HG02759 (cell line): ENCODE measurements around the gene TOR4A.
A peak's percentile ranks its signal among the peaks of the same experiment; 100 is the strongest.
"Not testable (repeated sequence)": the region's sequence is repeated elsewhere in the genome, so short reads cannot be mapped to it uniquely, and the experiment has no call there.

Experiments used
- ATAC-seq: cut with Tn5 transposase; IDR thresholded peaks from one replicate; pipeline ENCODE4 v1.9.1; 2021; ENCODE audit warnings: mild to moderate bottlenecking, moderate library complexity; ENCODE audit not compliant: unreplicated experiment

The TOR4A gene

DNA sequence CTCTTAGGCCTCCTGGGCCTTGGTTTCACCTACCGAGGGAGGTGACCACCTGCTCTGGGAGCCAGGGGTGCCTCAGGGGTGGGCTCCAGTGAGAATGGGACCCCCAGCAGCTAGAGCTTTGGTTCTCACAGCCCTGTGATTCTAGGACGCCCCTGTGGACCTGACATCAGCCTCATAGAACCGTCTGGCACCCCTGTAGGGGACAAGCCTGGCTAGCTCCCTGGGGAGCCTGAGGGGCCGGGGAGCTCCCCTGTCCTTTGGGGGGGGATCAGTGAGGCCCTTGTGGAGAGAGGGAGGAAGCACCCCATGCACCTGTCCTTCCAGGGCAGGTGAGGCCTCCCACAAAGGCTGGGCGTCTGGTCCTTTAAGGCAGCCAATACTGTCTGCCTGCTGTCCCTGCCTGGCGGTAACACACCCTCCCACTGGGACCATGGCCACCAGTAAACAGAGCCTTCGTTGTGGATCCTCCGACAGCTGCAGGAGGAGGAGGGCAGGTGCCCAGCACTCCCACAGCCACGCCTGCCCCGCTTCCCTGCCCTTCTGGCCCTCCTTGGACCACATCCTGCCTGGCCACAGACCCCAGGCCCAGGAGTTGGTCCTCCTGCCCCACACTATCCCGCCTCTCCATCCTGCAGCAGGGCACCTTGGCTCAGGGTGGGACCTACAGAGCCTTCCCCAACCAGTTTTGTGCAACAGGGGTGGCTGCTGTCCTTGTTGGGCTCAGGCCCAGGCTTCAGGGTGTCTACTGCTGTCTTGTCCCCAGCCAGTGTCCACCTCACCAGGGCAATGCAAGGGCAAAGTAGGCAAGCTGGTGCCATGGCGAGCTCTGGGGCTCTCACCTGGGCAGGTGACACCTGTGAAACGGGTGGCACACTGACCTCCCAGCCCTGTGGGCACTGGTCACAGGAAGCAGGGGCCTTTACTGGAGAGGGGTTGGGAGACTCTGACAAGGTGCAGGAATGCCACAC lies 39.5 kb upstream of the TOR4A start:
- no peak for ATAC-seq

DNA sequence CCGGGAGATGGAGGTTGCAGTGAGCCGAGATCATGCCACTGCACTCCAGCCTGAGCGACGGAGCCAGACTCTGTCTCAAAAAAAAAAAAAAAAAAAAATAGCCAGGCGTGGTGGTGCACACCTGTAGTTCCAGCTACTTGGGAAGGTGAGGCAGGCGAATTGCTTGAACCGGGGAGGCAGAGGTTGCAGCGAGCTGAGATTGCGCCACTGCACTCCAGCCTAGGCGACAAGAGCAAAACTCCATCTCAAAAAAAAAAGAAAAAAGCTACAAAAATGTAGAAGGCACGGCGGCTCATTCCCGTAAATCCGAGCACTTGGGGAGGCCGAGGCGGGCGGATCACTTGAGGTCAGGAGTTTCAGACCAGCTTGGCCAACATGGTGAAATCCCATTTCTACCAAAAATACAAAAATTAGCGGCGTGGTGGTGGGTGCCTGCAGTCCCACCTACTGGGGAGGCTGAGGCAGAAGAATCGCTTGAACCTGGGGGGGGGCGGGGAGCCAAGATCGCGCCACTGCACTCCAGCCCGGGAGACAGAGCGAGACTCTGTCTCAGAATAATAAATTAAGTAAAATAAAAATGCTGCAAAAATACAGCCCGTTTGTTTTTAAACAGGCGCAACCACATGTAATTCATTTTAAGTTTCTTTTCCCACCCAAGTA lies 37.9 kb upstream of the TOR4A start:
- ATAC-seq: not testable (repeated sequence)

DNA sequence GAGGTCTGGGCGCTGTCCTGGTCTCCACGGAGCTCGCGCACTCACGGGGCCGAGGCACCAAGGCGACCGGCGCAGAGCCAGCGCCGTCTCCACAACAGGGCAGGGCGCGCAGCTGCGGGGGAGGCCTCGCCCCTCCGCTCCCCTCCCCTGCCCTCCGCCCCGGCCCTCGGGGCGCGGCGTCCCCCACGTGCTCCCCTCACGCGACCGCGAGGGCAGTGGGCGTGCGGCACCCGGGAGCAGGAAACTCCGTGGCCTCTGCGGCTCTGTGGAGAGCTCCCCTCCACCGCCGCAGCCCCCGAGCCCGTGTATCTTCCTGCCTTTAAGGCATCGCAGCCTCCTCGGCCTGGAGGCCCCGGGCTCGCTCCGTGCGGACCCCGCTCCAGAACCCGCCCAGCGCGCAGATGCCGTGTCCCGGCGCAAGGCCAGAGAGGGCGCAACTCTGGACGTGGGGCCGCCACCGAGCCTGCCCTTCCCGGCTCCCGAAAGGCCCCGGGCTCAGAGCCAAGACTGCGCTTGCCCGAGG lies 37.1 kb upstream of the TOR4A start:
- ATAC-seq: peak; percentile 29

DNA sequence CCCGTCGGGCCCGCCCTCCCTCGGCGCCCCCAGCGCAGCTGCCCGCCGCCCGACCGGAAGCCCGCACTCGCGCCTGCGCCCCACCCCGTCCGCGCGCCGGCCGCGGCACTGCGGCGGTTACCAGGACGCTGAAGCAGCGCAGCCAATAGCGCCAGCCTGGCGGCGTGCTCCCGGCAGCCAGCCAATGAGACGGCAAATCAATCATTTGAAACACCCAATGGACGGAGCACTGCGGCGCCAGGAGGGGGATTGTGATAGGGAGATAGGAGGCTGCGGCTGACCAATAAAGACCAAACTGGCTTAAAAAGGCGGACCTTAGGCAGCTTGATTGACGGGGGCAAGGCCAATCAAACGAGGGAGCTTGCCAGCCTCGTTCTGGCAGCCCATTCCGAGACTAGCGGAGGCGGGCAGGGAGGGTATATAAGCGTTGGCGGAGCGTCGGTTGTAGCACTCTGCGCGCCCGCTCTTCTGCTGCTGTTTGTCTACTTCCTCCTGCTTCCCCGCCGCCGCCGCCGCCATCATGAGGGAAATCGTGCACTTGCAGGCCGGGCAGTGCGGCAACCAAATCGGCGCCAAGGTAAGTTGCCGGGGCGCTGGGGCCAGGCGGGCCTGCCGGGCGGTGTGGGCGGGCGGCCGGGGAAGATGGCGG lies 36.6 kb upstream of the TOR4A start, which contains the start of gene TUBB4B:
TUBB4B (plus strand) TSS at position 447 of the 649 bp plus-strand sequence; CDS start at position 521, 74 bp downstream.
- peak; percentile 76 for ATAC-seq

DNA sequence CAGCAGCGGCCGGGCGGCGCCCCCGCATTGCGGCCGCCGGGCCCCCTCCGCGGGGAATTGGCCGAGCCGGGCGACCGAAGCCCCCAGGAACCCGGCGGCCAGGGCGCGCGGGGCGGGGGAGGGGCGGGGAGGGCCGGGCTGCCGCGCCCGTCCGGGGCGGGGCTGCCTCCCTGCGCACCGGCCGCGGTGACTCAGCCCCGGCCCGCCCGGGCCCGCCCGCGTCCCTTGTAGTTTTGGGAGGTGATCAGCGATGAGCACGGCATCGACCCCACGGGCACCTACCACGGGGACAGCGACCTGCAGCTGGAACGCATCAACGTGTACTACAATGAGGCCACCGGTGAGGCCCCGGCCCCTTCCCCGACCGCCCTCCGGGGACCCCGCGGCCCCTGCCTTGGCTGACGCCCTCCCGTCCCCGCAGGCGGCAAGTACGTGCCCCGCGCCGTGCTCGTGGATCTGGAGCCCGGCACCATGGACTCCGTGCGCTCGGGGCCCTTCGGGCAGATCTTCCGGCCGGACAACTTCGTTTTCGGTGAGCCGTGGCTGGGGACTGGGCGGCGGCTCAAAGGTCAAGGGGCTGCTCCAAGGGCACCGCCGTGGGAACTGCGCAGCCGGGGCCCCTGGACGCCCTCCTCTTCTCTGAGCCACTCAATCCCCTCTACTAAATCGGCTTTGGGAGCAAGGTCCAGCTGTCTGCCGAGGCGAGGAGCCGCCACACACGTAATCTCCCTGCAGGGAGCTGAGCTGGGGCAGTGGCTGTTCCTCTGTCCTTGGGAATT lies 35.8 kb upstream of the TOR4A start:
- ATAC-seq: no peak

DNA sequence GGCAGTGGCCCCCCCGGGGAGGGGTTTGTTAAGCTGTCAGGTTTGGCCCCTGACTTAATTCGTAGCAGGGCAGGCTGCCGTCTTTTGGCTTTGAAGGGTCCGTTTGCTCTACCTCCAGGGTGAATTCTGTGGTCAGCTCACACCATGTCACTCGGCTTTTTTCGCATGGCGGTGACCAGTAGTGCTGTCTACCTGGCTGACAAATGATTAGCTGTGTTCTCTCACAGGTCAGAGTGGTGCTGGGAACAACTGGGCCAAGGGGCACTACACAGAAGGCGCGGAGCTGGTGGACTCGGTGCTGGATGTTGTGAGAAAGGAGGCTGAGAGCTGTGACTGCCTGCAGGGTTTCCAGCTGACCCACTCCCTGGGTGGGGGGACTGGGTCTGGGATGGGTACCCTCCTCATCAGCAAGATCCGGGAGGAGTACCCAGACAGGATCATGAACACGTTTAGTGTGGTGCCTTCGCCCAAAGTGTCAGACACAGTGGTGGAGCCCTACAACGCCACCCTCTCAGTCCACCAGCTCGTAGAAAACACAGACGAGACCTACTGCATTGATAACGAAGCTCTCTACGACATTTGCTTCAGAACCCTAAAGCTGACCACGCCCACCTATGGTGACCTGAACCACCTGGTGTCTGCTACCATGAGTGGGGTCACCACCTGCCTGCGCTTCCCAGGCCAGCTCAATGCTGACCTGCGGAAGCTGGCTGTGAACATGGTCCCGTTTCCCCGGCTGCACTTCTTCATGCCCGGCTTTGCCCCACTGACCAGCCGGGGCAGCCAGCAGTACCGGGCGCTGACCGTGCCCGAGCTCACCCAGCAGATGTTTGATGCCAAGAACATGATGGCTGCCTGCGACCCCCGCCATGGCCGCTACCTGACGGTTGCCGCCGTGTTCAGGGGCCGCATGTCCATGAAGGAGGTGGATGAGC lies 35.0 kb upstream of the TOR4A start:
- no peak for ATAC-seq

DNA sequence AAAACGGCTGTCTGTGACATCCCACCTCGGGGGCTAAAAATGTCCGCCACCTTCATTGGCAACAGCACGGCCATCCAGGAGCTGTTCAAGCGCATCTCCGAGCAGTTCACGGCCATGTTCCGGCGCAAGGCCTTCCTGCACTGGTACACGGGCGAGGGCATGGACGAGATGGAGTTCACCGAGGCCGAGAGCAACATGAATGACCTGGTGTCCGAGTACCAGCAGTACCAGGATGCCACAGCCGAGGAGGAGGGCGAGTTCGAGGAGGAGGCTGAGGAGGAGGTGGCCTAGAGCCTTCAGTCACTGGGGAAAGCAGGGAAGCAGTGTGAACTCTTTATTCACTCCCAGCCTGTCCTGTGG lies 34.3 kb upstream of the TOR4A start:
- ATAC-seq: not testable (repeated sequence)

DNA sequence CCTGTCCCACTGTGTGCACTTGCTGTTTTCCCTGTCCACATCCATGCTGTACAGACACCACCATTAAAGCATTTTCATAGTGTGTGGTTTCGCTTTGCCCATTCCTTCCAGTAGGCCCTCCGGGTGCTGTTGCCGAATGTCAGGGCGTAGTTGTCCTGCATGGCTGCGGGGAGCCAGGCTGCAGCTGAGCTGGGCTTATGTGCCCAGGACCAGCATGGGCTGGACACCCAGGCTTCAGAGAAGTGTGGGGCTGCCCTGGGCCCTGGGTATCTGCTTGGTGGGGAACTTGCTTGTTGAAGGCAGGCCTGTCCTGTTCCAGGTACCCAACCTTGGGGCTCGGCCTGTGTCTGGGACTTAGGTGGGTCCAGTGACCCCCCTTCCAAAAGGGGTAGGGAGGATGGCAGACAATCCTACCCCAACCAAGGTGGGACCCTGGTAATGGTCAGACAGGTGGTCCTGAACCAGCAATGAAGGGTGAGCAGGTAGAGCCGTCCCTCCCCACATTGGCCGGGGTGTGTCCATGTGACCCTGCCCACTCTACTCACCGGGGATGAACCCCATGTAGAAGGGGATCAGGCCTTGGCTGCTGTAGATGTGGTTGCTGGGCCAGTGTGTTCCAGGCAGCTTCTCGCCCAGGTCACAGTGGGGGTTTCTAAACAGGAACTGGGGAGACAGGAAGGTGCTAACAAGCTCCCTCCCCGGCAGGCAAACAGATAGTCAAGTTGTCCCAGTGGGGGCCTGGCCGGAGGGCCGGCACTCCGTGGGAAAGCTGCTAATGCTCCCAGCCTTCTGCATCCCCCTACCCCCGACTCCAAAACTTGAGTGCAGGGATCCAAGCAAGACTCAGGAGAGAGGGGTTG lies 33.7 kb upstream of the TOR4A start:
- ATAC-seq: no peak

DNA sequence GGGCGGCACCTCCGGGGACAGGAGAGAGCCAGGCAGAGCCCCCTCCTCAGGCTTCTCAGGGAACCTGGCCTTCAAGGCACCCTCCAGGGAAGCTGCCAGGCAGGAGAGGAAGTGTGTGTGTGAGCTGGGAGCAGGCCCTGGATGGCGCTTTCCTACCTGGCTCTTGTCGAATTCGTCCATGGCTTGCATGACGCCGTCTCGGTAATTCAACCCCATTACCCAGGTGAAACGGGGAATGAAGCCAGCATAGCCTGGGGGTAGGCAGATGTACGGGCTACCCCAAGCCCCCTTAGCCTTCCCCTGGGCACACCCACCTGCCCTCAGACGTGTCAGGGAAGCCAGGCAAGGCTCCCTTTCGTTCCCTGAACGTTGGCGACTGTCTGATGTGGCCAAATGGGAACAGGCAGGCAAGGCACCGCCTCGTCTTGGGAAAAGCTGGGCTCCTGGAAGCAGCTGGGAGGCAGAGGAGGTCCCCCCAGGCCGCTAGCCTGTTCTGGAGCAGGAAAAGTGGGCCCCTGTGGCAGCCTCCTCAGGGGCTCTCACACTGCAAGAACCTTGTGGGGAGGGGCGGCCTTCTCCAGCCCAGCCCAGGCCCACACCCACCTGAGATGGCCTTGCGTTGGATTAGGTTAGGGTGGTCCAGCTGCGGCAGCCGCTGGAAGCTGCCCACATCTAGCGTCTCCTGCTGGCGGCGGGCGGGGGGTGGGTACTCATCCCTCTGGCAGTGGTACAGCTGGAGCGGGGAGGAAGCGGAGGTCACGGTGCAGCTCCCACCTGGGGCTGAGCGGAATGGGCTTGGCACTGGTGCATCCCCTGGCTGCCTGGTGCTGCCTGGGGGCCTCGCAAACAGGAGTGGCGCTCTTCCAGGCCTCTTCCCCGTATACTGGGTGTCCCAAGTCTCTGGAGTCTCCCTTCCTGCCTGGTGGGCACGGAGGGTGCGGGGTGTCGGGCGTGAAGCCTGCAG lies 32.8 kb upstream of the TOR4A start:
- no peak for ATAC-seq

DNA sequence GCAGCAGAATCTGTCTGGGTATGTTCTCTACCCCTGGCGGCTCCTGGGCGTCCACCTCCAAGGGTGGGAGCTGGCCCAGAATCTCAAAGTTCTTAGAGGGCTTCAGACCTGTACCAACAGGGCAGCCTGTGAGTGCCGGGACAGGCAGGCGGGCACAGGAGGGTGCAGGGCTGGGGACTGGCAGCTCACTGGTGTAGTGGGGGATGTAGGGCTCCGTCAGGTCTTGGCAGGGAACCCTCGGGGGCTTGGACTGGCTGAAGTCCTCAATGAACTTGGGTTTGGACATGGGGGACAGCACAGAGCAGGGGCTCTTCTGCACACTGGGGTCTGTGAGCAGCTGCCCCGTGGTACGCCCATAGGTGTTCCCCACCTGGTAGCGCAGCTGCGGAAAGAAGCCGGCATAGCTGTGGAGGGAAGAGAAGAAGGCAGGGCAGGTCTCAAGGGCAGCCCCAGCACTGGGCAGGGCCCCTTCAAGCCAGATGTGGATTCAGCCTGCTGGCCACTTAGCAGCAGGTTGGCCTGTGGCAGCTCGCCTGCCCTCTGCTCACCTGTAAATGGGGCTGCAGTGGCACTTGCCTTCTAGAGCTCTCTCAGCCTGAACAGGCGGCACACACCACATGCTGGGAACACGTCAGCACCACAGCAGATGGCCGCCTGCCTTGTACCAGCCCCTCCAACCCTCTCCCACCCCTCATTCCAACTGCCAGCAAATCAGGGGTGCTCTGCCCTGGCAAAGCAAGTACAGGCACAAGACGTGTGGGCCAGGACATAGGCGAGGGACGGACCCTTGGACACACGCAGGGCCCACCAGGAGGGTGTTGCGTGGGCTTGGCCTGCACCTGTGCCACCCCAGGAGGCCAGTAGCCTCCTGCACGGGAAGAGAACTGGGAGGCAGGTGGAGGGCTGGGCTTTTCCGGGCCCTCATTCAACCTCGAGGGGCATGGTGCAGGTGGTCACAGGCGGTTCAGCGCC lies 31.8 kb upstream of the TOR4A start:
- ATAC-seq: no peak

DNA sequence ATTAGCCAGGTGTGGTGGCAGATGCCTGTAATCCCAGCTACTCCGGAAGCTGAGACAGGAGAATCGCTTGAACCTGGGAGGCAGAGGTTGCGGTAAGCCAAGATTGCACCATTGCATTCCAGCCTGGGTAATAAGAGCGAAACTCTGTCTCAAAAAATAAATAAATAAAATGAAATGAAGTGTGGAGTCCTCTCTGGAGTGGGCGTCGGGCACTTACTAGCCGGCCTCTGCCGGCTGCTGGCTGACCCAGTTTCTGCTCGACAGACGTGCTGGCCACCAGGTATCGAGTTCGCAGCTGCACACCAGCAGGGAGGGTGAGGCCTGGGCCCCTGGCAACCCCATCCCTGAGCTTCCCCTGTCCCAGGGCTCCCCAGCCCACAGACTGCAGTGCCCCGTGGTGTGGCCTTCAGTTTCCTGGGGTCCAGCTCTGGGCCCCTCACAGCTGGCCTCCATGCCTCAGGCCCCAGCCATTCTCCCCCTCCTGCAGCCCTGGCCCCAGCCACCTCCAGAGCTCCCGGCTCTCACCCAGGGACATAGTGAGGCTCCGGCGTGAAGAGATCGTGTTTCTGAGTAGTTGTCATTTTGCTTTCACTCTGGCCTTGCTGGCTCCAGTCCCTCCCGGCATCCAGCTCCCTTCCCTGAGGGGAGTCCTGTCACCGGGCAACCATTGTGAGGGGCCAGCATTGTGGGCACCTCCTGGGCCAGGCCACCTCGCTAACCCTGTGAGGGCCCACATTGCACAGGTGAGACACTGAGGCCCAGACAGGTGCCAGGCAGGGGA lies 30.2 kb upstream of the TOR4A start:
- ATAC-seq: no peak

DNA sequence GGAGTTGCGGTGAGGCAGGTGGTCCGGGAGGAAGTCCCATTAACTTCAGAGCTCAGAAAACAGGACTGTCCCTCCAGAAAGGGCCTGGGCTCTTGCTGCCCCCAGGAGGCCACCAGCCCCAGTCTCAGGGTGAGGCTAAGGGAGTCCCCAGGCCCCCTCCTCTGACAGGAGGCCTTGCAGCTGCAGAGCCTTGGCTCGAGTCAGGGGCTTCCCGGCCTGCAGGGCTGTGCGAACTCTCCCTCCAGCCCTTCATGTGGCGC lies 29.7 kb upstream of the TOR4A start:
- ATAC-seq: no peak

DNA sequence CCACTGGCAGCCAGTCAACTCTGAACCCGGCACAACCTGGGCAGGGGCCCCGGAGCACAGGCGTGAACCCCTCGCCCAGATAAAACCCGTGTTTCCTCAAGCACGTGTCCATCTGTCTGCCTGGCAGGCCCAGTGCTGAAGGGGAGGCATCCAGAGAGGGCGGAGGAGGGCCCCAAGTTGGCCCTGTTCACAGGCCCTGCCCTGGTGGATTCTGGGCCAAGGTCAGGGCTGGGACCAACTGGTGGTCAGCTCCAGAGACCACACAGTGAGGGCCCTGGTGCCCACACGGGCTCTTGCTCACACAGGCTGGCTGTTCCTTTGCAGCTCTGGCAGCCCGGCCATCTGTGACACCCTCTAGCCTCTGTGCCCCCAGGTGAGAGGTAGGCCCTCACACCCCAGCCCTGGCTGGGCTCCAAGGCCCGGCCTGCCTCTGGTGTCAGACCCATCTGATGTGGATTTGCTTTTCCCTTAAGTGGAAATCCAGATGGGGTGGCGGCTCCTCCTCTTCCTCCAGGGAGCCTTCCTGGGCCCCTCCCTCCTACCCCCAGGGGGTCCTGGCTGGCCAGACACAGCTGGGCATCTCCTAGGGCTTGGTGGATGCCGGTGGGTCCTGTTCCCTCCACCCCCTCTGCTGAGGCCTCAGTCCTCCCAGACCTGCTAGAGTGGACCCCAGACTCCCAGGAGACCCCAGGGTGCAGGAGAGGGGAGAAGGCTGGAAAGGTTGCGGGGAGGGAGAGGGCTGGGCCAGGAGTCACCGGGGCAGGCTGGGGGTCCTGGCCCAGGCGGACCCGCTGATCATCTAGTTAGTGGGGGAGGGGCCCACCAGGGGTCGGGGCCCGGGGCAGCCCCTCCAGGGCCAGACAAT lies 27.0 kb upstream of the TOR4A start:
- ATAC-seq: no peak

DNA sequence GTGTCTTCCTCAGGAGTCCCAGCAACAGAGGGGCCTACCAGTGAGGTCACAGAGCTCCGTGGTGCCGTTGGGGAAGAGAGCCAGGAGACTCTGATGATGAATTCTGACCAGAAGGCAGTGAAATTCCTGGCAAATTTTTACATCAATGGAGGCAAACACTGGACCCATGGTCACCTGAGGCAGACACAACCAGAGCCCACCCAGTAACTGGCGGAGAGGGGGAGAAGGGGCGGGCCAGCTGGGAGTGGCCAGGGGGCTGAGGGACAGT lies 26.4 kb upstream of the TOR4A start, which contains the start of gene STPG3:
STPG3 (plus strand) TSS at position 93 of the 268 bp plus-strand sequence; CDS start at position 94, 1 bp downstream.
- no peak for ATAC-seq
